ENCODE data around the gene MAPK6. TPM values are rescaled to one million over a fixed set of nuclear protein-coding genes. Genes with fewer than 3 reads are reported as not detected.

The MAPK6 gene
- total and polyA plus RNA-seq, 2 of the 4 experiments (the other 2 are of a cell fraction): 22.6 to 60.6 TPM

DNA sequence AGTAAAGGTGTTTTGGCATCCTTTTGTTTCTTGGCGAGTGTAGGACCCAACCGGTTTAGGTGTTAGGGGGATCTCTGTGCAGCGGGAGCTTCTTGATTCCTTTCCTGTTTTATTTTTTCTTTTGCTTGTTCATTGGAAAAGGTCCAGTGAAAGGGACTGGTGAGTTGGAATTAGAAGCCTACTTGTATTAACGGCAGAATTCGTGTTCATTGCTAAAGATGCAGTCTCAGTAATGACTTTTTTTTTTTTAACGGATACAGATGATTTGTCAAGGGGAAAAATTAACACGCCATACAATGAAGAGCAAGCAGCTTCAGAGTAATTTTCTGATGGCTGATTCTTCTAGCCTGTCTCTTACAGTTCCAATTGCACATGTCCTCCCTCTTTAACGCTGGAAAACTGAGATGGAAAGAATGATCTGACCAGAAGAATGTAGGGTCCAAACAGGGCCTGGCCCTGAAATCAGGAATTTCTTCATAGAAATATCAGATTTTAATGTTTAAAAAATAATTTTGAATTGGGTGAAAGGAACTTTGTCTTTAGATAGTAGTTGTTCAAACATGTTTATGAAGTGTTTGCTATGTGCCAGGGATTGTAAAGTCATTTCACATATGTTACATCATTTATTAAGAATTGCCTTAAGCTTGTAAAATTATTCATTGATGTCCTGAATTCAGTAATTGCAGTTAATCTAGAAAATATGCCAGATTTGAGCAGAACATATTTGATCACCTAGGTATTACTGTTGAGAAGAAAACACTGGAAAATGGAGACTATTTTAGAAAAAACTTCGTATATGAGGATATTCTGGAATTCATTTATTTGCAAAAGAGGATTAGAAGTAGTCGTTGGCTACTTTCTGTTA lies 1.4 kb downstream of the MAPK6 start:
- intact Hi-C loops (cut with micrococcal nuclease): loop anchor here (2.0 to 5.0 kb wide), 2 partner anchors 38 to 120 kb away; no protein-coding TSS in a partner anchor
- Histone ChIP-seq H4K5ac (ENCODE audit: low read depth, low read length) (peak overlapping the region; percentile 86), H4K91ac (ENCODE audit: insufficient read depth, low read depth, low read length) (peak overlapping the region; percentile 97), H4K20me1 (ENCODE audit: insufficient read depth, low read length) (peaks cover 20% of the 10 kb centered on the region), H3K23ac (ENCODE audit: low read depth, low read length) (peak overlapping the region; percentile 100), H3K14ac (replicated peaks; ENCODE audit: low read depth, low read length) (peak overlapping the region; percentile 100), H3K4me2 (ENCODE audit: low read depth, low read length) (peak overlapping the region; percentile 90), H2BK120ac (ENCODE audit: low read depth, low read length) (peak overlapping the region; percentile 95), H4K8ac (ENCODE audit: low read depth in 2 of 2, low read length in 2 of 2) (peak overlapping the region; percentile 16 to 97), H2AFZ (replicated peaks; ENCODE audit: low read length, poor library complexity) (peak overlapping the region; percentile 95), H3K4me1 (ENCODE audit: control insufficient read depth, insufficient read depth, low read length) (peaks cover 11% of the 10 kb centered on the region), H3K79me1 (ENCODE audit: low read depth in 1 of 2, low read length in 2 of 2) (peaks cover 0 to 27% of the 10 kb centered on the region in 2 experiments; a peak in 2 of 4 replicates), H3K27ac (ENCODE audit: insufficient read depth, low read length) (peak overlapping the region; percentile 85), H3K9me3 (ENCODE audit: control insufficient read depth, insufficient read depth, low read length) (no peaks in the 10 kb centered on the region), H2AK5ac (ENCODE audit: low read depth, low read length) (peak overlapping the region; percentile 91), H2BK15ac (ENCODE audit: low read depth, low read length) (peak overlapping the region; percentile 49; the same call in 2 of the 3 replicates), H3K27me3 (ENCODE audit: control insufficient read depth, insufficient read depth, low read length) (no peaks in the 10 kb centered on the region), H2BK5ac (ENCODE audit: low read depth, low read length, poor library complexity, severe bottlenecking) (peak overlapping the region; percentile 100), H2BK20ac (ENCODE audit: low read depth, low read length) (peak overlapping the region; percentile 64), H3K4me3 (ENCODE audit: insufficient read depth, low read depth, low read length) (peak overlapping the region; percentile 90), H3K56ac (ENCODE audit: extremely low read depth, insufficient read depth, low read length) (peak overlapping the region; percentile 99), H2AK9ac (replicated peaks; ENCODE audit: low read depth, low read length, poor library complexity) (peak overlapping the region; percentile 98), H3K36me3 (ENCODE audit: control insufficient read depth, insufficient read depth, low read length) (no peaks in the 10 kb centered on the region; the same call in 1 of the 2 replicates), H3K18ac (ENCODE audit: low read depth, low read length) (peak overlapping the region; percentile 96), H3K4ac (ENCODE audit: low read depth, low read length) (peak overlapping the region; percentile 99), H3K9me1 (ENCODE audit: insufficient read depth, low read length) (peaks cover 7% of the 10 kb centered on the region), H3K9ac (ENCODE audit: low read depth, low read length) (peak overlapping the region; percentile 93)
- POLR2A ChIA-PET (ENCODE audit: unreplicated experiment): interaction anchor here (0.6 to 1.0 kb wide), 2 partner anchors 49 to 115 kb away, joined by 3 read pairs; partner anchors contain the start of gene LEO1
- in situ Hi-C loops (cut with MboI; ENCODE audit: low sequenced_read_pairs): loop anchor here (25.0 kb wide), 1 partner anchor 642 kb away; no protein-coding TSS in a partner anchor
- 0% methylated on average over 1 of the region's 10 CpGs; no CpG with 5 or more reads in 1 of the 2 experiments for WGBS, 2 experiments (ENCODE audit: extremely low coverage in 2 of 2, insufficient read length in 1 of 2)
- CTCF ChIA-PET: no interaction called here
- TF ChIP-seq CEBPB (IDR thresholded peaks at IDR 0.05; ENCODE audit: low read depth, low read length) (peak; percentile 15; the same call in 1 of the 2 replicates), MAZ (IDR thresholded peaks at IDR 0.05; ENCODE audit: borderline replicate concordance, low read depth, low read length) (no peak), POLR2A (IDR thresholded peaks at IDR 0.05; ENCODE audit: low read depth, low read length) (no peak)
- TF ChIP-seq, protein P1, sequence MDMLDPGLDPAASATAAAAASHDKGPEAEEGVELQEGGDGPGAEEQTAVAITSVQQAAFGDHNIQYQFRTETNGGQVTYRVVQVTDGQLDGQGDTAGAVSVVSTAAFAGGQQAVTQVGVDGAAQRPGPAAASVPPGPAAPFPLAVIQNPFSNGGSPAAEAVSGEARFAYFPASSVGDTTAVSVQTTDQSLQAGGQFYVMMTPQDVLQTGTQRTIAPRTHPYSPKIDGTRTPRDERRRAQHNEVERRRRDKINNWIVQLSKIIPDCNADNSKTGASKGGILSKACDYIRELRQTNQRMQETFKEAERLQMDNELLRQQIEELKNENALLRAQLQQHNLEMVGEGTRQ (IDR thresholded peaks at IDR 0.05; ENCODE audit: low read depth, low read length): no peak
- dilution Hi-C loops (cut with HindIII; ENCODE audit: low sequenced_read_pairs, unreplicated experiment): no loop called here
- peak; percentile 34 for DNase-seq
- TSS peak; percentile 78 for BruUV-seq (replicated peaks)
- ATAC-seq (ENCODE audit: low read depth): no peak

Data from IMR-90 (cell line).